AG04449 (cell line): Measurements from ENCODE around the gene DLGAP1.

Experiments used
- CTCF ChIA-PET: fragments of 350-600 bp; formaldehyde crosslinking; extraction: SDS; loops from one replicate; lab custom pipeline; 2021; ENCODE audit warnings: antibody characterized with exemption; lab: Yijun Ruan, JAX
- POLR2A ChIA-PET: fragments of 400-600, 350-600 bp; formaldehyde crosslinking; extraction: SDS; loops from one replicate; lab custom pipeline; 2020; ENCODE audit warnings: antibody characterized with exemption, inconsistent platforms; lab: Yijun Ruan, JAX
- DNase-seq: peaks from one replicate; pipeline ENCODE4 v3.0.0-alpha.2; 2010; ENCODE audit warnings: low read depth, low spot score
- H3K4me3 ChIP-seq: 2 replicates; pipeline ENCODE4 v1.5.1; 2011; ENCODE audit warnings: low read depth, mild to moderate bottlenecking, control low read depth, low read length
- TF ChIP-seq, protein P1 (sequence below): IDR thresholded peaks from one replicate; pipeline ENCODE4 v1.5.1; 2011; ENCODE audit warnings: mild to moderate bottlenecking, moderate library complexity, low read length, control low read depth, inconsistent platforms; ENCODE audit not compliant: insufficient read depth; ENCODE audit errors: missing control alignments

Gene DLGAP1

DNA sequence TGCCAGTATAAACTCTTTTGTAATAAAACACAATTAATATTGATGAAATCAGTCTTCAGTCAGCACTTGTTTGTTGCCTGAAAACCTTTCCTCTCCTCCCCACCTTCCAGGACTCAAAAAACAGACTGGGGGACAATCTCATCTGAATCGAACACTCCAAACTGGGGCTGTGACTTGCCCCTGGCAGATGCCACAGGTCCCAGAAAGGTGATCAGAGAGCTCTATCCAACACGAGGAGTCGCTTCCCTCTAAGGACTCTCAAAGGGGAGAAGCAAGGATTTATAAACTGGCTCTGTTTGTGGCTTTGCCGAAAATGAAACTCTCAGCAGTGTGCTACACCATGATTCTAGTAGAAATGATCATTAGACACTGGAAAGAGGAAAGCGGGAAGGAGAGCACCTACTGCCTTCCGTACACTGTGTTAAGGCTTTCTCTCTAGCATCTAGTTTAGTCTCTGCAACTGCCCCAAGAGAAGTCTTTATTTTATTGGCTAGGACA is 805.9 kb downstream of the DLGAP1 start:
- no peak overlapping the region for H3K4me3 ChIP-seq
- CTCF ChIA-PET = interaction anchor here (1.4 to 1.6 kb wide), 2 partner anchors 16 to 202 kb away, joined by 3 to 8 read pairs; no protein-coding TSS in a partner anchor
- POLR2A ChIA-PET = interaction anchor here (1.2 kb wide), 2 partner anchors 25 to 45 kb away, joined by 3 read pairs; no protein-coding TSS in a partner anchor
- TF ChIP-seq, protein P1, sequence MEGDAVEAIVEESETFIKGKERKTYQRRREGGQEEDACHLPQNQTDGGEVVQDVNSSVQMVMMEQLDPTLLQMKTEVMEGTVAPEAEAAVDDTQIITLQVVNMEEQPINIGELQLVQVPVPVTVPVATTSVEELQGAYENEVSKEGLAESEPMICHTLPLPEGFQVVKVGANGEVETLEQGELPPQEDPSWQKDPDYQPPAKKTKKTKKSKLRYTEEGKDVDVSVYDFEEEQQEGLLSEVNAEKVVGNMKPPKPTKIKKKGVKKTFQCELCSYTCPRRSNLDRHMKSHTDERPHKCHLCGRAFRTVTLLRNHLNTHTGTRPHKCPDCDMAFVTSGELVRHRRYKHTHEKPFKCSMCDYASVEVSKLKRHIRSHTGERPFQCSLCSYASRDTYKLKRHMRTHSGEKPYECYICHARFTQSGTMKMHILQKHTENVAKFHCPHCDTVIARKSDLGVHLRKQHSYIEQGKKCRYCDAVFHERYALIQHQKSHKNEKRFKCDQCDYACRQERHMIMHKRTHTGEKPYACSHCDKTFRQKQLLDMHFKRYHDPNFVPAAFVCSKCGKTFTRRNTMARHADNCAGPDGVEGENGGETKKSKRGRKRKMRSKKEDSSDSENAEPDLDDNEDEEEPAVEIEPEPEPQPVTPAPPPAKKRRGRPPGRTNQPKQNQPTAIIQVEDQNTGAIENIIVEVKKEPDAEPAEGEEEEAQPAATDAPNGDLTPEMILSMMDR = no peak
- no peak for DNase-seq

DNA sequence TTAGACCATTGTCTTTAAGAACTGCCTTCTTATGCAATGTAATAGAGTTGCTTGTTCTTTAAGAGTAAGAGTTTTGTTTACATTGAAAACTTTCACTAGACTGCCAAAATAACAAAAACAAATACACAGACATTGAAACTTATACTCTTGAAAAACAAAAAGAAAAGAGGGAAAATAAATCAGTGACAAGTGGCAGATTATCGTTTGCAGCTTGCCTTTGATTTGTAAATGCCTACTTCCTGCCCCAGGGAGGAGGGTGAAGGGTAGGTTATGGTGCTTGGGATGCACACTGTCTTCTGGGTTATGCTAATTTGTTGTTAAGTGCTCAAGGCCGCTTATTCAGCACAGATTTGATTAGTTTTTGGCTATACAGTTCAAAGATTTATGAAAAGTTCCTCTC is 806.5 kb downstream of the DLGAP1 start:
- H3K4me3 ChIP-seq = no peak overlapping the region
- ChIA-PET CTCF (interaction anchor here (1.4 kb wide), 1 partner anchor 201 kb away, joined by 3 read pairs; no protein-coding TSS in a partner anchor), POLR2A (no interaction called here)
- TF ChIP-seq, protein P1 = no peak
- no peak for DNase-seq

DNA sequence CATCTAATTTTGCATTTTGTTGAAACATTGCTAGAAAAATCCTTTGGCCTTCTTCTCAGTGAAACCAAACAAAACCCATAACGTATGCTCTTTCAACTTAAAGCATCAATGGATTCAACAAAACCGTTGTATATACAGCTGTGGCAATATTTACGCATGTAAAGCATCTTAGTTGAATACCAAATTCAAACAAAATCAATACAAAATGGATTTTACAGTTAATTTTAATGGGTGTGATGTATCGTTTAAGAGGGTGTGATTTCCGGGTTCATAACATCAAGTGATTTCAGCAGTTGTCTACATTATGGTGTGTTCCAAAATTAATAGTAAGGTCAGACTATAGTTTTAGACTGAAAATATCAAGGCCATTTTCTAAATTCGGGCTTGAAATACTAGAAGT is 806.9 kb downstream of the DLGAP1 start:
- DNase-seq = no peak
- H3K4me3 ChIP-seq = no peak overlapping the region
- ChIA-PET CTCF (no interaction called here), POLR2A (no interaction called here)
- TF ChIP-seq, protein P1 = no peak

DNA sequence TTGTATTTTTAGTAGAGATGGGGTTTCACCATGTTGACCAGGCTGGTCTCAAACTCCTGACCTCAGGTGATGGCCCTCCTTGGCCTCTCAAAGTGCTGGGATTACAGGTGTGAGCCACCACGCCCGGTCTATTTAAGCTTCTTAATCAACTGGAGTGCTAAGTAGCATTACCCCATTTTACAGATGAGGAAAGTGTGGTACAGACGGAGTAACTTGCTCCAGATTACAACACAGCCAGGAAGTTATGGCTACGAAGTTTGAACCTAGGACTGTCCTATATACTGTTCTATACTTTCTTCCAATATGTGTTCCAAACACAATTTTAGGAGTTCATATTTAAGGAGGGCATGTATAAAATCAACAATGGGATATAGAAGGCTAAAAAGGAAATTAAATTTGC is 807.5 kb downstream of the DLGAP1 start:
- DNase-seq = no peak
- TF ChIP-seq, protein P1 = no peak
- no peak overlapping the region for H3K4me3 ChIP-seq
- ChIA-PET POLR2A (no interaction called here), CTCF (no interaction called here)

DNA sequence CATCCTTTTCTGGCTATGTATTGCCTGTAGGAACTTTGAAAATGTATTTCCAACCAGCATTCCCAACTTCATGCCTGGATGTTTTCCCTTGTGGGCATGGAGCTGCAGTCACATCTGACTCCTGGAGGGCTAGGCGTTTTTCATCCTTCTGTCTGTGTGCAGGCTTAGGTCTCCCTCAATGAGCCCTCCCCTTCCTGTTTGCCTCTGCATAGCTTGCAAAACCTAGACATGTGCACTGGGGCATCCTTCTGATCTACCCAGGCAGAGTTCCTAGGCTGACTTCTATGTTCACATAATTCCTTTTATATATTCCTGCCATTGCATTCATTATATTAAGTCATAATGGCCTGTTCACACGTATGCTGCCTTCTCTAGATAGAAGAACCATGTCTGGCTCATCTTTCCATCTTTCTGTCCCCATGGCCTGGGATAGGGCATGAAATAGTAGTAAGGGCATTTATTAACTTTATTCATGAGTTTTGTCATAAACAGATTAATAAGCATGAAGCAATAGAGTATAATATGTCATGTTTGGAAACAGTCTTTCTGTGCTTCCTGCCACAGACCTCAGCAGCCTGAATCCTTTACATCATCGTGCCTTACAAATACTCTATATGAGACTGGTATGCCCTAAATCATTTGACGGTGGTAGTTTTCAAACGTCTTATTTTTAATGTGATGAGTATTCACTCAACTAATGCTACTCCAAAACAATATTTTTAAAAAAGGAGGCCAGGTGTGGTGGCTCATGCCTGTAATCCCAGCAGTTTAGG is 809.5 kb downstream of the DLGAP1 start:
- ChIA-PET POLR2A (no interaction called here), CTCF (interaction anchor here (0.7 to 1.6 kb wide), 6 partner anchors 10 to 51 kb away, joined by 3 to 6 read pairs (median 3); no protein-coding TSS in a partner anchor)
- no peak overlapping the region for H3K4me3 ChIP-seq
- TF ChIP-seq, protein P1 = no peak
- no peak for DNase-seq

DNA sequence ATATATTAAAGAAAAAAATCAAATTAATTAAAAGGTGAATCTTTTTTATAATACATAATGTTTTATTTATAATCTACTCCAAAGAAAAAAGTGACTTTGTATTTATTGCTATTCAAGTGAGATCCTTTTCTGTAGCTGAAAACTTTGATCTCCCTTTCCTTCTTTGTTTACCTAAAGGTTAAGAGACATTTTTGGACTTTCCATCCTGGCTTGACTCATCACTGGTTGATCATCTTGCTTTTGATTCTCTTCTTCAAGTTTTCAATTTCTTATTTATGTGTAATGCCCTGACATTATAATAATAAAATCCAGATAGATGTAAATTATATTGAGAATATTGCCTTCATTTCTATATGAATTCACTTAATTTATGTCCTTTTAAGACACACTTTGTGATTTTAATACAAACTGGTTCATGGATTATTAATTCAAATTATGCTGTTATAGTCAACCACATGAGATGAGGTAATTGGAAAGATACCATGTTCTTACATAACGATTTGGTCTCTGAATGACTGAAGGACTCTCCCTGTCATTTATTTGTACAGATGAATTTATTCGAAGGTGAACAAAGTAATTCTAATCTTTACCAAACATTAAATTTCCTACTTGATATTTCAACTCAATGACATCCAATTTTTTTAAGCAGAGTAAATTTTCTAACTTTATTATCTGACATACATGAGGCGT is 820.7 kb downstream of the DLGAP1 start:
- POLR2A ChIA-PET = no interaction called here
- TF ChIP-seq, protein P1 = no peak
- H3K4me3 ChIP-seq = no peak overlapping the region
- CTCF ChIA-PET = interaction anchor here (1.6 to 2.0 kb wide), 2 partner anchors 32 to 40 kb away, joined by 6 to 11 read pairs; no protein-coding TSS in a partner anchor
- DNase-seq = no peak
